Fibroblast of skin of scalp (primary cell): ENCODE measurements around the gene CCDC97. TPM values are rescaled to one million over a fixed set of nuclear protein-coding genes. Genes with fewer than 3 reads are reported as not detected.
"Not testable (repeated sequence)": the region's sequence is repeated elsewhere in the genome, so short reads cannot be mapped to it uniquely, and the experiment has no call there.

Experiments used
- DNase-seq: peaks from one replicate; pipeline ENCODE4 v3.0.0-alpha.2; 2013
- polyA plus RNA-seq, 2 experiments: library from polyadenylated mRNA; unstranded; fragments of 120-200 nt; gene quantifications; one replicate each; pipeline ENCODE4 v1.2.1, GENCODE V29; 2013; ENCODE audit not compliant: insufficient read length in 2 of 2

Gene CCDC97
- polyA plus RNA-seq (2013, experiment 1 of 2; ENCODE audit: insufficient read length), result 22.3 TPM
- 23.1 TPM for polyA plus RNA-seq (2013, experiment 2 of 2; ENCODE audit: insufficient read length)

DNA sequence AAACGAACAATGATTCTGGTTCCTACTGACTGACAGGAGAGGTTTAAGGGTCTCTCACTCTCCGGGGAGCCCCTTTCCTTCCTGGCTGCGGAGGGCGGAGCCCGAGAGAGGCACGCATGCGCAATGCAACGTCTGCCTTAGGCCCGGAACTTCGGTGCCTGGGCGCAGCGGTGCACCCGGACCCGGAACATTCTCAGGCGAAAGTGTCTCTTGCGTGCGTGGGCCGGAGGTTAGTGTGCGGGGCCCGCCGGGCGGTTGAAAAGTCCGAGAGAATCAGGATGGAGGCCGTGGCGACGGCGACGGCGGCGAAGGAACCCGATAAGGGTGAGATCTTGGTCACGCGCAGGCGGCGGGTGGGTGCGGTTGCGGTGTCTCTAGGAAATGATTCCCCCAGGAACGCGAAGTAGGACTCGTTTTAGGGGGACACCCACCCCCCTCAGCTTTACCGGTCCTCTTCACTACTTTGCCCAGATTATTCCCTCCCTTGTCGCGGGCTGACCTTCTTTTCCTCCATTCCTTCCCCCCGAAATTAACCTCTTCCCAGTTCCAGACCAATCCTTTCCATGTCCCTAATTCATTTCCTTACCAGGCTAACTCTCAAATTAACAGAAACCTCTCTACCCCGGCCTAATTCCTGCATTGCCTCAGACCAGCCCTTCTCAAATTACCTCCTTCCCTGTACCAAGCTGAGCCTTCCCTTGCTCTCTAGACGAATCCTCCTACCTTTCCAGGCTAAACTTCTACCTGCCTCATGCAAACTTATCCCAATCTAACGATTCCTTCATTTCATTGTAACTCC is at the start of gene CCDC97:
TSS of gene CCDC97 (plus strand) at position 140 of the 799 bp plus-strand sequence. CDS start at position 279, 139 bp downstream.
- peak; percentile 87 for DNase-seq

DNA sequence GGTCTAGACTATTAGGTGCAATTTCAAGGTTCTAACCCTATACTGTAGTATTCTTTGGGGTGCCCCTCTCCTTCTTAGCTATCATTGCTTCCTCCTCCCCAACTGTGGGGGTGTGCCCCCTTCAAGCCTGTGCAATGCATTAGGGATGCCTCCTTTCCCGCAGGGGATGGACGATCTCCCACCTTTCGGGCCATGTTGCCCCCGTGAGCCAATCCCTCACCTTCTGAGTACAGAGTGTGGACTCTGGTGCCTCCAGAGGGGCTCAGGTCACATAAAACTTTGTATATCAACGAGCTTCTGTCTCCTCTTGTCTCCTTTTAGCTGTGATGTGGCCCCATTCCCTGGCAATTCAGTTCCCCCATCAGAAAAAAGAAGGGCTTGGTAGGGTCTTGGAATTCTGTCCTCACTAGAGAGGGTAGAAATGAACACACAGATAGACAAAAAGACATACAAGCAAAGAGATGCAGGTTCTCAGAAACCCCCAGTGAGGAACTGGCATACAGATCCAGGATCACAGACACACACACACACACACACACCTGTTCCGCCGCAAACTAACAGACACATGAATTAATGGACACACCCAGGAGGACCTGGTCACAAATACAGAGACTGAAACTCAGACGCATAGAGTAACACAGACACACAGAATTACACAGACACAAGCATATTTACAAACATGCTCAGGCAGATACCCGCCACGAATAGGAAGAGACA is 48.3 kb upstream of the CCDC97 start:
- DNase-seq, result no peak

DNA sequence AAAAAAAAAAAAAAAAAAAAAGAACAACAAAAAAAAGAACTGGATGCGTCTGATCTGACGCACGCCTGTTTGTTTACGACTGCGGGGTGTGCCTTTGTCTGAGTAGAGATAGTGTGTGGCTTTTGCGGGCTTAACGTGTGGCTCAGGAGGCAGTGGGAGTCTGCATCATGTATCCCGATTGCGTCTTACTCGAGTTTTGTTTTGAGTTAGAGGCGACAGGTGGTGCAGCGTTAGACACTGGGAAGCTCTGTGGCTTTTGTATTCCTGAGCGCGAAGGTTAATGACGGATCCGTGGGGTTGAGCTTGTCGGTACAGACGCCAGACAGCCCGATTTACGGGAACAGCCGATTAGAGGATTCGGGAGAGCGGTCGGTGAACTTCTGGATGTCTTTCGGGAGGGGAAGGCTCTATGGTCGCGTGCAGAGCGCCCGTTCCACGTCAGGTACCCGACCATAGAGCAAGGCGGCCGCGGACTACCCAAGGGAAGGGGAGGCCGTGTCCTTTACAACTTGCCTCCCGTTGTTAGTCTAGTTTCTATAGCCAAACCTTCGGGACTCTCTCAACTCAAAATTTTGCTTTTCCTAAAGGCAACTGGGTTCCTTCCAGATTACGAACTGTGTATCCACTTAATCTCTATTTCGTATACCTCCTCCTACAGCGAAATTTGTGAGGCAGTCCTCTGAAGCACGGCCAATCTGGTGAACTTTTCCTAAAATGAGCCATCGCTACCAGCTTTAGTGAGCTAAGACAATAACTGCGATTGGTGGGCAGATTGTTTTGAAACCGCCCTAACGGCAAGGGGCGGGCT is 46.7 kb upstream of the CCDC97 start:
- DNase-seq, result no peak

DNA sequence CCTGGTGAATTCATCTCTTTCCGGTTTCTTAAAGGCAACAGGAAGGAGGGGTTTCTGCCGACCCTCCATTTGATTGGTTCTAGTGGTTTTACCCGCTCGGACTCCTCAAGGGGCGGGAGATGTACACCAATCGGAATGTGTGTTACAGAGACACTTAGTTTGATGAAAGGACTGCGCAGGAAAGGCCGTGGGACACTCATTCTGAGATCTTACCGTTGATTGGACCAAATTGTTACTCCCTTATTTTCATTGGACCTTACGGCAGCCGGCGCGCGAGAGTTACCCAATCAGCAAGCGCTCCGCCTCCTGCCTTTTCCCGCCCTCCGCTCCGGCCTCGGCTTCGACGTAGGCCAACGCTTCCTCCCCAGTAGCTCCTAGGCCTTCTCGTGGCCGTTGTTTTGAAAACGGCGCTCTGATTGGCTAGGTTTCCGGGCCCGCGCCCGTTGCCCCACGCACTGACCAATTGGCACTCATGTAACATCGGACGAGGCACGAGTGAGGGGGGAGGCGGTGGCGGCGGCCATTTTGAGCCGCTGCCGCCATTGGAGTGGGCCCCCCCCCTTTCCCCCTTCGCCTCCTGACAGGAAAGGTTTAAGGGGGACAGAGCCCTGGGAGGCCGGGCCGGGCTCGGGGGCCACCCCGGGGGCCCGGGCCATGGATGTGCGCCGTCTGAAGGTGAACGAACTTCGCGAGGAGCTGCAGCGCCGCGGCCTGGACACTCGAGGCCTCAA is 46.0 kb upstream of the CCDC97 start, which contains the start of gene HNRNPUL1:
TSS of gene HNRNPUL1 (plus strand) at position 523 of the 731 bp plus-strand sequence. CDS start at position 655, 132 bp downstream.
- DNase-seq, result peak; percentile 100

DNA sequence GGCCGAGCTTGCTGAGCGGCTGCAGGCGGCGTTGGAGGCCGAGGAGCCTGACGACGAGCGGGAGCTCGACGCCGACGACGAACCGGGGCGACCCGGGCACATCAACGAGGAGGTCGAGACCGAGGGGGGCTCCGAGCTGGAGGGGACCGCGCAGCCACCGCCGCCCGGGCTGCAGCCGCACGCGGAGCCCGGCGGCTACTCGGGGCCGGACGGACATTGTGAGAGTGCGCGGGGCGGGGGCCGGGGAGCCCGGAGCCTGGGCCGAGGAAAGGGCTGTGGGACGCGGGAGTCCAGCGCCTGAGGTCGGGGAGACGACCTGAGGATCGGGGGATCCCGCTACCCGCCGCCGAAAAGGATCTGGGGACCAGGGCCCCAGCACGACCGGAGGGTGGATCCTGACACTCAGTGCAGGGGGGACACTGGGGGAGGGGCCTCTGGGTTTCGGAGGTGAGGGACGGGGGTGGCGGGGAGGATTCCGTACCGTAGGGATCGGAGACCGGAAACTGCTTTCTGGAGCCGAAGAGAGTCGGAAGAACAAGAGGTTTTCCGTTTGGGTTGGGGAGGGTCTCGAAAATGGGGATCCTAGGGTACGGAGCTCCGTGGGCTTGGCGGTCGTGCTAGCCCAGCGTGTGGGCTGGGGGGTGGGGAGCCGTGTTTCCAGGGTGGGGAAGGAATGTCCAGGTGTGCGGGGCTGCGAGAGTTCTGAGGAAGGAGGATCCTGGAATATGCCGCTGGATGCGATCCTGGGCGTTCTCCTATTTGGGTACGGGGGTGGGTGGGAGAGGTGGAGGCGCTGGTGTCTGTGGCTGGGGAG is 45.2 kb upstream of the CCDC97 start:
- peak; percentile 42 for DNase-seq

DNA sequence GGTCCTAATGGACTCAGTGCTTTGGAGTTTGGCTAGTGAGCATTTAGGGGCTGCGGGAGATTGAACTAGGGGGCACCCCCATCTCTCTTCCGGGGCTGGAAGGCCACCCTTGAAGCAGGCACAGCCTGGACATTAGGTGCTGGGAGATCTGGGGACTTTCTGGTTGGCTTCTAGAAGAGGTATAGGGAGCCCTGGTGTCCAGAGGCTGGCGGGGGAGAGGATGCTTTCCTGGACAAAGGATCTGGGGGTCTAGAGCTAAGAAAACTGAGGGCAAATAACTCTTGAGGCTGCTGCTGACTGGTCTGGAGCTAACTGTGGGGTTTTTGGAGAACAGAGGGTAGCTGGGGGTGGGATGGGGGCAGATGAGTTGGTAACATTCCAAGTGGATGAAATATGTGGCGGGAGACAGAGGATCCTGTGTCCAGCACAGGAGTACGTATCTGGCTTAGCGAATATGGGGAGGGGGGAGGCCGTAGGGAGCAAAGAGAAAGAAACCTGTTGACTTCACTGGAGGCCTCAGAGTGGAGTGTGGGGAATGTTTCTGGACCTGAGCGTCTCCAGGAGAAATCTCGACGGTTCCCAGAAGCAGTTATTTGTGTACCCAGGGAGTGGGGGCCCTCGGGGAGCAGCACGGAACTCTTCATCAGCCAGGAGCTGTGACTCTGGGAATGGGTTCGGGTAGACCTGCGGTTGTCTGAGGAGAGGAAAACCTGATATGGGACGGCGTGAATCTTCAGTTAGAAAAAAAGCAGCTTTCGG is 44.4 kb upstream of the CCDC97 start:
- peak; percentile 11 for DNase-seq

DNA sequence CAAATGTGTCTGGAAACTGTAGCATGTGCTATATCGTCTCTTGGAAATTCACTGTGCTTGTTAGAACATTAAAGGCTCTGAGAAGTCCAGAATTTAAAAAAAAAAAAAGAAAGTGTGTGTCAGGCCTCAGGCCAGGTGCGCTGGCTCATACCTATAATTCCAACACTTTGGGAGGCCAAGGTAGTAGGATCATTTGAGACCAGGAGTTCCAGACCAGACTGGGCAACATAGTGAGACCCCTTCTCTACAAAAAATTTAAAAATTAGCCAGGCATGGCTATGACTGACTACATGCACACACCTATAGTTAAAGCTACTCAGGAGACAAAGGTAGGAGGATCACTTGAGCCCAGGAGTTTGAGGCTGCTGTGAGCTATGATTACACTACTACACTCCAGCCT is 40.9 kb upstream of the CCDC97 start:
- no peak for DNase-seq

DNA sequence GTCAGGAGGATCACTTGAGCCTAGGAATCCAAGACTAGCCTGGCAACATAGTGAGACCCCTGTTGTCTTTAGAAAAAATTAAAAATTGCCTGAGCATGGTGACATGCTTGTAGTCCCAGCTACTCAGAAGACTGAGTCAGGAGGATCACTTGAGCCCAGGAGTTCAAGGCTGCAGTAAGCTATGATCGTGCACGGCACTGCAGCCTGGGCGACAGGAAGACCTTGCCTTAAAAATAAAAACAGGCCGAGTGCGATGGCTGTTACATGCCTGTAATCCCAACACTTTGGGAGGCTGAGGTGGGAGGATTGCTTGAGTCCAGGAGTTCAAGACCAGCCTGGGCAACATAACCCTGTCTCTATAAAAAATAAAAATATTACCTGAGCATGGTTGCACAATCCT is 40.4 kb upstream of the CCDC97 start:
- no peak for DNase-seq

DNA sequence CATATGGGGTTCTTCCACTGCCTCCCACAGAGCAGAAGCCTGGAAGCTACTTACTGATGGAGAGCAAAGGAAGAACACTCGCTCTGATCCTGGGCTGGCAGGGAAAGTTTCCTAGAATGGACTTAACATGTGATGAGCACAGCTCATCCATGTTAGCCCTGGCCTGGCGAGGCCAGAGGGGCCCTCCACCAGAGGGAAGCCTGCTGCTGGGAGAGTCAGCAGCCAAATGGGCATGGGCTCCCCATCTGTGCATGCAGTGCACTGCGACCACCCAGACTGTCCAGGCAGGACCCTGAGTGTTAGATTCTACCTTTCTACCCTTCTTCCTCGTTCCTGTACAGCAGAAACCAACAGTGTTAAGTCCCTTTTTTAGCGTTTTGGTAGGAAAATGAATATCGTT is 36.9 kb upstream of the CCDC97 start:
- no peak for DNase-seq

DNA sequence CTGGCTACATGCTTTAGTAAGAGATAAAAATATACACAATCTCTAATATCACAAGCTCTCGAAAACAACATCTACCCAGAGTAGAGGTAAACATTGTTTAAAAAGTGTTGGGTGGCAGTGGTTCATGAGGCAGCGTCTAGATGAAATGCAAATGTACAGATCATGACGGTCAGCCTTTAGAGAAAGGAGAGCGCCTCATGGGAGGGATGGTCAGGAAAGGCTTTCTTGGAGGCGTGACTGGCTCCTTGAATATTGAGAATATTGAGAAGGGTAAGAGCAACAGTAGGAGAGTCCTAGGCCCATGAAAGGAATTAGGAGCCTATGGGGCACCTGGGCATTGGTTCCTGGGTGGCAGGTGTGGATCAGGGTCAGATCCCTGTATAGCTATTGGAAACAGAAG is 35.2 kb upstream of the CCDC97 start:
- no peak for DNase-seq

DNA sequence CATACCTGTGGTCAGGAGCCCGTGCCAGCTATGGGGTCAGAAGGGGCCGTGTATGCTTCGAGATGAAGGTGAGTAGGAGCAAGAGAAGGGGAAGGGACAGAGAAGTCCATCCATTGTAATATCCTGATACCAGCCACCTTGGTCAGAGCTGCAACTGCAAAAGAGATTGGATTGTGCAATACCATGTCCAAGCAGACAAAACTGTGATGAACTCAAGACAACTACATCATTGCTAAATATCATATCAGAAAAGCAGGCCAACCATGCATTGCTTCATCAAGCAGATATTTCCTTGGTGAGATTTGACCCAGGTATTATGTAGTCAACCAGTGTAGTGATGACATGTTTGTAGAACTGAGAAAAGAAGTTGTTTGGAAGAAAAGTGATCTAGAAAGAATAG is 33.7 kb upstream of the CCDC97 start:
- DNase-seq, result no peak

DNA sequence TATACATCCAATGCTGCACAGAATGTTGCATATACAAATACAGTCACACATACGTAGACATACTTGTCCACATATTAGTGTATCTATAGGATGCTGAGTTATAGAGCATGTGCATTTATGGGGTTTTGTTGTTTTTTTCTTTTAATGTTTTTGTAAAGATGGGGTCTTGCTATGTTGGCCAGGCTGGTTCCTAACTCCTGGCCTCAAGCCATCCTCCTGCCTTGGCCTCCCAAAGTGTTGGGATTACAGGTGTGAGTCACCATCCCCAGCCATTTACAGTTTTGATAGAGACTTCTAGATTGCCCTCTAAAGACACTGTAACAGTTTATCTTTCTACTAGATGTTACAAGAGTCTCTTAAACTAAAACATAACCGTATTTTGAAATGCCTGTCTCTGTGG is 31.5 kb upstream of the CCDC97 start:
- no peak for DNase-seq

DNA sequence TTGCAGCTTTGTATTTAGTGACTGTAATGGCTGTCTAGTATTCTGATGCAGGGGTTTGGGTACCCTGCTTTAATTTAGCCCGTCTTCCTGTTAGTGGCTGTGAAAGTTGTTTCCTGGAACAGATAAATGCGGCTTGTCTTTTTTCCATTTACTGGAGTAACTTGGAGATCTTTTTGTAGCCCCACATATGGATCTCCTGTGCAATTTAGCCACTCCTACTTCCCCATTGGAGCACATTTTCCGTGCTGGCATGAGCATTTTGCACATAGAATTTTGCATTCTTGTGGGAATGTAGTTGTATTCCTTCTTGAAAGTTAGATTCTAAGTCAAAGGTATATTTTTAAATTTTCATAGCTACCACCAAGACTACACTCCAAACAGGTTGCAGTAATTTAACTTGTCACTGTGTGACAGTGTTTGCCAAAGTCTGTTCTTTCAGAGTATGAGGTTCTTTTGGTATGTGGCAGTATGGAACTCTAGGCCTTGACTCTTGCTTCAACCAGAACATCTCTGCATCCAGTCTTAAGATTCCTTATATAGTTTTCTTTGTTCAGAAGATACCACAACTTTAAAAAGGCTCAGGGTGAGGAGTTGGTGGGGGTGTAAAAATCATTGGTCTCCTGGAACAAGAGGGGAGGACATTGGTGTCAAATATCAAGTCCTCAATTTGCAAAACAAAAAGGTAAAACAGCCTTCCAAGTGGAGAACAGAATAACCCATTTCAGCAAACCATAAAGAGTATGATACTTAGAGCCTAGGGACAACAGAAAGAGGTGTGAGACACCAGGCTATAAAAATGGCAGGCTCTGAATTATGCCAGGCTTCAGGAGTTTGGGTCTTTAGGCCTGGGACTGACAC is 21.1 kb upstream of the CCDC97 start:
- DNase-seq, result no peak

DNA sequence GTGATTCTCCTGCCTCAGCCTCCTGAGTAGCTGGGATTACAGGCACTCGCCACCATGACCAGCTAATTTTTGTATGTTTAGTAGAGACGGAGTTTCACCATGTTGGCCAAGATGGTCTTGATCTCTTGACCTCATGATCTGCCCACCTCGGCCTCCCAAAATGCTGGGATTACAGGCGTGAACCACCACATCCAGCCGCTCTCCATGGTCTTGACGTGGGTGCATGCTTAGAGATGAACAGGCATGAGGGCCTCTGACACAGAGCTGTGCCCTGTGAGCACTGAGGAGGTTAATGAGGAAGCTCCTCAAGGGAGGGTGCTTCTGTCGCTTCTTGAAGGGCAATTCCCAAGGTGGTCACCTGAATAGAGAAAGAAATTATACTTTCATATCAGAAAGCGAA is 20.2 kb upstream of the CCDC97 start:
- not testable (repeated sequence) for DNase-seq

DNA sequence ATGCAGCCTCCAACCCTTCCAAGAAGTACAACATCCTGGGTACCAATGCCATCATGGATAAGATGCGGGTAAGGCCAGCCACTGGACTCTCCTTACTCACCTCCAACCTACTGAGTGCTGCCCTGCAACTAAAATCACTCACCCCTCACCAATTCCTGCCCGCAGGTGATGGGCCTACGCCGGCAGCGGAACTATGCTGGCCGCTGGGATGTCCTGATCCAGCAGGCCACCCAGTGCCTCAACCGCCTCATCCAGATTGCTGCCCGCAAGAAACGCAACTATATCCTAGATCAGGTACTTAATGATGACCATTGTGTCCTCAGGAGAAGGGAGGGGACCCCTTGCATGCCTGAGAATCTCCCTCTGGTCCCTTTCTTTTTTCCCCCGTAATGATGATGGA is 15.6 kb upstream of the CCDC97 start:
- no peak for DNase-seq

DNA sequence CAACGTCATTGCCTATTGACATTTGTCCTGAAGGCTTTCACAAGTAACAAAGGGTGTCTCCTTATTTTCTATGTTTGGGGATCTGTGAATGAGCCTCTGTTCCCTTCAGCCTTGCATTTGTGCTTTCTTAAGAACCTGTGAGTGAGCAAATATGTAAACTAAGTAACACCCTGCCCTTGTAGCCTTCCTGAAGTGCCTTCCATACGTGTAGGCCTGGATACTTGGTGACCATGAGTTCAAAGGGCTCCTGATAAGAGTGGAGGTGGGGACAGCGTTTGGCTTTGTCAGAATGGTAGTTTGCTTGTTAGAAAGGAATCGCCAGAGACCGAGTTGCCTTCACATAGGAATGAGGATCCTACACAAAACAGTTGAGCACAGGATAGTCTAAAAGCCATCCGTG is 14.5 kb upstream of the CCDC97 start:
- no peak for DNase-seq

DNA sequence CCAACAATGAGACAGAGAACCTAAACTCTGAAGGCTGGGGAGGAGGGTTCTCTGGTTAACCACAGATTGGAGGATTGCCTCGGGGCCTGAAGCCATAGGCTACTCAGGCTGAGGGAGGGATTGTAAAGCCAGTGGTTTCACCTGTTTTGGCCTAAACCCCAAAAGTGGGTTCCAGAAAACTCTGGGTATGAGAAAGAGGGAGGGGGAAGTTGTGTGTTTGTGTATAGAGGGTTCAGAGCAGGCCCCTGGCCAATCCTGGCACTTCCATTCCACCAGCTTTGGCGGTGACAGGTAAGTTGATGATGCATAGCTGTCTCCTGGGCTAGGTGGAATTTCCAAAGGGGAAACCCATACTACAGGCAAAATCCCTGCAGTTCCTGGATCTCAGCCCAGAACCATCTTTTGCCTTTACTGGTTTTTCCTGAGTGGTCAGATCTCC is 13.5 kb upstream of the CCDC97 start:
- no peak for DNase-seq

DNA sequence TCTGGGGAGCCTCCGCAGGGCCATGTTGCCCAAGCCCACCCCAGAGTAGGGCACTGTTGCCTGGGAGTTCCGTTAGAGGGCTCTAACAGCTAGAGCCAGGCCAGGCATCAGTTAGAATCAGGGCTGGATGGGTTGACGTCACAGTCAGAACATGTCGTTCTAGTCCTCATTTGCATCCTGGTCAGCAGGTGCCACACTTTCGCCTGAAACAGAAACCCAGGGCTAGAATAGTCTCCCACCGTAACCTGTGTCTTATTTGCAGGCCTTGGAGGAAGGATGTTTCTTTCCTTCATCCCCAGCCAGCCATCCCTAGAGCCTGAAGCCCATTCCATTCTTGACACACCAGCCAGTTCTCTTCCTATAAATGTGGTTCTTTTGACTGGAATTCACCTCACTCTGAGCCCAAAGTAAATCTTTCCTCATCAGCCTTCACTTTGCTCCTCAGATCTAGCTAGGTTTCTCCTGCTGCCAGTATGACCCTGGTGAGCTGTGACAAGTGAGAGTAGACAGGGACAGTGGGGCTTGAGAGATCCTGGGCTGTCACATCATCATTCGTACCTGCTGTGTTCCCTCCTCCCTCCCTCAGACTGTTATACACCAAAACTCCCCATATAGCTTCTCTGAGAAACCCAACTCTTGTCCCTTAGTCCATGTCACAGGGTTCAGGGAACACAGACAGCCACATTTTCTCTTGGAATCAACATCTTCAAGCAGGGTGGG is 12.2 kb upstream of the CCDC97 start:
- no peak for DNase-seq
